ENCODE data around the gene AGT.

GRCh38 chr1:230713915-230714764 is at the start of gene AGT:
- TF ChIP-seq HMGXB4 (CRISPR knock-in tag; IDR thresholded peaks at IDR 0.05) (no peak), NFYB (CRISPR knock-in tag; conservative IDR thresholded peaks at IDR 0.05; ENCODE audit: low read depth) (no peak), ZNF425 (CRISPR knock-in tag; conservative IDR thresholded peaks at IDR 0.05) (no peak)
